NCI-H187 (cell line): ENCODE data around the gene ABCB11.

Experiments
- DNase-seq, 2 experiments: peaks; one replicate each; lab custom pipeline; 2025; lab: John Stamatoyannopoulos, UW

Gene ABCB11

GRCh38 chr2:169007941-169008340 lies 23.2 kb downstream of the ABCB11 start:
- no peak for DNase-seq

GRCh38 chr2:169007356-169007755 lies 23.8 kb downstream of the ABCB11 start:
- no peak for DNase-seq

GRCh38 chr2:169006665-169007064 lies 24.5 kb downstream of the ABCB11 start:
- DNase-seq, result no peak

- DNase-seq, result no peak
Measured at GRCh38 chr2:169005994-169006393, 25.1 kb downstream of the ABCB11 start.

GRCh38 chr2:169005080-169005598 lies 26.0 kb downstream of the ABCB11 start:
- DNase-seq, result no peak

GRCh38 chr2:169002161-169002738 lies 28.9 kb downstream of the ABCB11 start:
- no peak for DNase-seq

GRCh38 chr2:169001116-169001815 lies 29.9 kb downstream of the ABCB11 start:
- DNase-seq, result no peak

- DNase-seq, result no peak
Measured at GRCh38 chr2:168999668-169000213, 31.4 kb downstream of the ABCB11 start.

GRCh38 chr2:168998609-168999211 lies 32.4 kb downstream of the ABCB11 start:
- DNase-seq, result no peak

GRCh38 chr2:168997794-168998193 lies 33.3 kb downstream of the ABCB11 start:
- no peak for DNase-seq

- DNase-seq, result no peak
Measured at GRCh38 chr2:168997118-168997521, 34.0 kb downstream of the ABCB11 start.

GRCh38 chr2:168995744-168996143 lies 35.4 kb downstream of the ABCB11 start:
- DNase-seq, result no peak

GRCh38 chr2:168993538-168993937 lies 37.6 kb downstream of the ABCB11 start:
- no peak for DNase-seq

- DNase-seq, result no peak
Measured at GRCh38 chr2:168992591-168993349, 38.4 kb downstream of the ABCB11 start.

- no peak for DNase-seq
Measured at GRCh38 chr2:168992026-168992425, 39.1 kb downstream of the ABCB11 start.

- DNase-seq, result no peak
Measured at GRCh38 chr2:168988755-168989154, 42.4 kb downstream of the ABCB11 start.

- DNase-seq, result no peak
Measured at GRCh38 chr2:168986398-168986943, 44.7 kb downstream of the ABCB11 start.

- DNase-seq, result no peak
Measured at GRCh38 chr2:168981651-168982050, 49.5 kb downstream of the ABCB11 start.

- DNase-seq, result no peak
Measured at GRCh38 chr2:168978461-168978861, 52.7 kb downstream of the ABCB11 start.

GRCh38 chr2:168977608-168978007 lies 53.5 kb downstream of the ABCB11 start:
- DNase-seq, result no peak

GRCh38 chr2:168976034-168976654 lies 55.0 kb downstream of the ABCB11 start:
- peak in 1 of 2 experiments; percentile 2 for DNase-seq
